ENCODE results near the gene BMP8B. TPM values are rescaled to one million over a fixed set of nuclear protein-coding genes. Genes with fewer than 3 reads are reported as not detected.

The BMP8B gene
- polyA plus RNA-seq, 1 of the 3 experiments (the other 2 are of a cell fraction): 0.07 TPM

DNA sequence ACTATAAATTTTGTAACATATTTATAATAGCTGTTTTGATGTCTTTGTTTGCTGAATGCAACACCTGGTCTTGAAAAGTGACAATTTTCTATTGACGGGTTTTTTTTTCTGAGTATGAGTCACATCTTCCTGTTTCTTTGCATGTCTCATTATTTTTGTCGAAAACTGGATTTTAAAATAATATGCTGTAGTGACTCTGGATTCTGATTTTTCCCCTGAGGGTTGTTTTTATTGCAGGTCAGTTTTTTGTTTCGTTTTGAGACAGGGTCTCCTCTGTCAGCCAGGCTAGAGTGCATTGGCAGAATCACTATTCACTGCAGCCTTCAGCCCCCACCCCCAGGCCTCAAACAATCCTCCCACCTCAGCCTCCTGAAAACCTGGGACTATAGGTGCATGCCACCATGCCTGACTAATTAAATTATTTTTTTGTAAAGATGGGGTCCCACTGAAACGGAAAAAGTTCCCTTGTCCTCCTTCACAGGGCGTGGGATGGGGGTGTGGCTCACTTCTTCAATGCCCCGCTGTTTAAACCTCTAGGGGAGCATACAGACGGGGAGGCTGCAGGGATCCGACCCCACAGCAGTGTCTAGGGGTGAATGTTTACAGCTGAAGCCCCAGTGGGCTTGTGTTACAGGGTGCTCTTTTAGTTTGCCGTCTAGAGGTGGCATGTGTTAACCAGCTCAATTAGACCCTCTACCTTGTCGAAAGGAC lies 61.3 kb downstream of the BMP8B start:
- Histone ChIP-seq H3K79me2 (ENCODE audit: insufficient read depth) (no peaks in the 10 kb centered on the region), H3K4me2 (no peak overlapping the region), H3K4me3 (ENCODE audit: low read depth in 2 of 2, low read length in 1 of 2) (no peak overlapping the region), H3K27ac (ENCODE audit: low read depth in 2 of 2, low read length in 1 of 2) (no peak overlapping the region), H2AFZ (ENCODE audit: low read depth) (no peak overlapping the region), H3K9ac (no peak overlapping the region), H3K36me3 (replicated peaks in 1 of 2; ENCODE audit: control insufficient read depth in 1 of 2, insufficient read depth in 2 of 2, low read length in 1 of 2) (no peaks in the 10 kb centered on the region), H4K20me1 (ENCODE audit: insufficient read depth) (no peaks in the 10 kb centered on the region), H3K9me3 (no peaks in the 10 kb centered on the region), H3F3A (replicated peaks; ENCODE audit: insufficient read depth) (no peaks in the 10 kb centered on the region), H3K27me3 (ENCODE audit: insufficient read depth) (peaks cover 12% of the 10 kb centered on the region; the same call in 1 of the 2 replicates), H3K4me1 (ENCODE audit: control insufficient read depth in 1 of 2, insufficient read depth in 2 of 2, low read depth in 1 of 2, low read length in 1 of 2) (no peaks in the 10 kb centered on the region), H3K9me2 (no peaks in the 10 kb centered on the region)
- TF ChIP-seq ELF1 (IDR thresholded peaks at IDR 0.05): no peak
- no peak for TF ChIP-seq NRF1 (IDR thresholded peaks at IDR 0.05; ENCODE audit: low read depth, low read length)
- TF ChIP-seq, protein P1, sequence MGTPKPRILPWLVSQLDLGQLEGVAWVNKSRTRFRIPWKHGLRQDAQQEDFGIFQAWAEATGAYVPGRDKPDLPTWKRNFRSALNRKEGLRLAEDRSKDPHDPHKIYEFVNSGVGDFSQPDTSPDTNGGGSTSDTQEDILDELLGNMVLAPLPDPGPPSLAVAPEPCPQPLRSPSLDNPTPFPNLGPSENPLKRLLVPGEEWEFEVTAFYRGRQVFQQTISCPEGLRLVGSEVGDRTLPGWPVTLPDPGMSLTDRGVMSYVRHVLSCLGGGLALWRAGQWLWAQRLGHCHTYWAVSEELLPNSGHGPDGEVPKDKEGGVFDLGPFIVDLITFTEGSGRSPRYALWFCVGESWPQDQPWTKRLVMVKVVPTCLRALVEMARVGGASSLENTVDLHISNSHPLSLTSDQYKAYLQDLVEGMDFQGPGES (IDR thresholded peaks at IDR 0.05; ENCODE audit: low read depth, low read length): no peak
- TF ChIP-seq, protein P2, sequence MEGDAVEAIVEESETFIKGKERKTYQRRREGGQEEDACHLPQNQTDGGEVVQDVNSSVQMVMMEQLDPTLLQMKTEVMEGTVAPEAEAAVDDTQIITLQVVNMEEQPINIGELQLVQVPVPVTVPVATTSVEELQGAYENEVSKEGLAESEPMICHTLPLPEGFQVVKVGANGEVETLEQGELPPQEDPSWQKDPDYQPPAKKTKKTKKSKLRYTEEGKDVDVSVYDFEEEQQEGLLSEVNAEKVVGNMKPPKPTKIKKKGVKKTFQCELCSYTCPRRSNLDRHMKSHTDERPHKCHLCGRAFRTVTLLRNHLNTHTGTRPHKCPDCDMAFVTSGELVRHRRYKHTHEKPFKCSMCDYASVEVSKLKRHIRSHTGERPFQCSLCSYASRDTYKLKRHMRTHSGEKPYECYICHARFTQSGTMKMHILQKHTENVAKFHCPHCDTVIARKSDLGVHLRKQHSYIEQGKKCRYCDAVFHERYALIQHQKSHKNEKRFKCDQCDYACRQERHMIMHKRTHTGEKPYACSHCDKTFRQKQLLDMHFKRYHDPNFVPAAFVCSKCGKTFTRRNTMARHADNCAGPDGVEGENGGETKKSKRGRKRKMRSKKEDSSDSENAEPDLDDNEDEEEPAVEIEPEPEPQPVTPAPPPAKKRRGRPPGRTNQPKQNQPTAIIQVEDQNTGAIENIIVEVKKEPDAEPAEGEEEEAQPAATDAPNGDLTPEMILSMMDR (IDR thresholded peaks at IDR 0.05): no peak
- TF ChIP-seq MEF2A (IDR thresholded peaks at IDR 0.05; ENCODE audit: borderline replicate concordance, low read depth): no peak
- TF ChIP-seq POLR2AphosphoS5 (IDR thresholded peaks at IDR 0.05; ENCODE audit: low read depth, low read length): no peak
- TF ChIP-seq, protein P3, sequence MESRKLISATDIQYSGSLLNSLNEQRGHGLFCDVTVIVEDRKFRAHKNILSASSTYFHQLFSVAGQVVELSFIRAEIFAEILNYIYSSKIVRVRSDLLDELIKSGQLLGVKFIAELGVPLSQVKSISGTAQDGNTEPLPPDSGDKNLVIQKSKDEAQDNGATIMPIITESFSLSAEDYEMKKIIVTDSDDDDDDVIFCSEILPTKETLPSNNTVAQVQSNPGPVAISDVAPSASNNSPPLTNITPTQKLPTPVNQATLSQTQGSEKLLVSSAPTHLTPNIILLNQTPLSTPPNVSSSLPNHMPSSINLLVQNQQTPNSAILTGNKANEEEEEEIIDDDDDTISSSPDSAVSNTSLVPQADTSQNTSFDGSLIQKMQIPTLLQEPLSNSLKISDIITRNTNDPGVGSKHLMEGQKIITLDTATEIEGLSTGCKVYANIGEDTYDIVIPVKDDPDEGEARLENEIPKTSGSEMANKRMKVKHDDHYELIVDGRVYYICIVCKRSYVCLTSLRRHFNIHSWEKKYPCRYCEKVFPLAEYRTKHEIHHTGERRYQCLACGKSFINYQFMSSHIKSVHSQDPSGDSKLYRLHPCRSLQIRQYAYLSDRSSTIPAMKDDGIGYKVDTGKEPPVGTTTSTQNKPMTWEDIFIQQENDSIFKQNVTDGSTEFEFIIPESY (IDR thresholded peaks at IDR 0.05; ENCODE audit: borderline replicate concordance, low read depth): no peak
- TF ChIP-seq, protein P4, sequence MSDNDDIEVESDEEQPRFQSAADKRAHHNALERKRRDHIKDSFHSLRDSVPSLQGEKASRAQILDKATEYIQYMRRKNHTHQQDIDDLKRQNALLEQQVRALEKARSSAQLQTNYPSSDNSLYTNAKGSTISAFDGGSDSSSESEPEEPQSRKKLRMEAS (IDR thresholded peaks at IDR 0.05; ENCODE audit: low read depth): no peak
- TF ChIP-seq EZH2phosphoT487 (IDR thresholded peaks at IDR 0.05; ENCODE audit: borderline replicate concordance, low read depth): no peak
- TF ChIP-seq FOXM1 (IDR thresholded peaks at IDR 0.05; ENCODE audit: low read depth): no peak
- TF ChIP-seq GABPA (IDR thresholded peaks at IDR 0.05; ENCODE audit: low read depth): no peak
- TF ChIP-seq, protein P5, sequence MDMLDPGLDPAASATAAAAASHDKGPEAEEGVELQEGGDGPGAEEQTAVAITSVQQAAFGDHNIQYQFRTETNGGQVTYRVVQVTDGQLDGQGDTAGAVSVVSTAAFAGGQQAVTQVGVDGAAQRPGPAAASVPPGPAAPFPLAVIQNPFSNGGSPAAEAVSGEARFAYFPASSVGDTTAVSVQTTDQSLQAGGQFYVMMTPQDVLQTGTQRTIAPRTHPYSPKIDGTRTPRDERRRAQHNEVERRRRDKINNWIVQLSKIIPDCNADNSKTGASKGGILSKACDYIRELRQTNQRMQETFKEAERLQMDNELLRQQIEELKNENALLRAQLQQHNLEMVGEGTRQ (IDR thresholded peaks at IDR 0.05; ENCODE audit: borderline replicate concordance, low read depth, low read length): no peak
- TF ChIP-seq FOXJ3 (CRISPR knock-in tag; IDR thresholded peaks at IDR 0.05): no peak
- TF ChIP-seq, protein P6, sequence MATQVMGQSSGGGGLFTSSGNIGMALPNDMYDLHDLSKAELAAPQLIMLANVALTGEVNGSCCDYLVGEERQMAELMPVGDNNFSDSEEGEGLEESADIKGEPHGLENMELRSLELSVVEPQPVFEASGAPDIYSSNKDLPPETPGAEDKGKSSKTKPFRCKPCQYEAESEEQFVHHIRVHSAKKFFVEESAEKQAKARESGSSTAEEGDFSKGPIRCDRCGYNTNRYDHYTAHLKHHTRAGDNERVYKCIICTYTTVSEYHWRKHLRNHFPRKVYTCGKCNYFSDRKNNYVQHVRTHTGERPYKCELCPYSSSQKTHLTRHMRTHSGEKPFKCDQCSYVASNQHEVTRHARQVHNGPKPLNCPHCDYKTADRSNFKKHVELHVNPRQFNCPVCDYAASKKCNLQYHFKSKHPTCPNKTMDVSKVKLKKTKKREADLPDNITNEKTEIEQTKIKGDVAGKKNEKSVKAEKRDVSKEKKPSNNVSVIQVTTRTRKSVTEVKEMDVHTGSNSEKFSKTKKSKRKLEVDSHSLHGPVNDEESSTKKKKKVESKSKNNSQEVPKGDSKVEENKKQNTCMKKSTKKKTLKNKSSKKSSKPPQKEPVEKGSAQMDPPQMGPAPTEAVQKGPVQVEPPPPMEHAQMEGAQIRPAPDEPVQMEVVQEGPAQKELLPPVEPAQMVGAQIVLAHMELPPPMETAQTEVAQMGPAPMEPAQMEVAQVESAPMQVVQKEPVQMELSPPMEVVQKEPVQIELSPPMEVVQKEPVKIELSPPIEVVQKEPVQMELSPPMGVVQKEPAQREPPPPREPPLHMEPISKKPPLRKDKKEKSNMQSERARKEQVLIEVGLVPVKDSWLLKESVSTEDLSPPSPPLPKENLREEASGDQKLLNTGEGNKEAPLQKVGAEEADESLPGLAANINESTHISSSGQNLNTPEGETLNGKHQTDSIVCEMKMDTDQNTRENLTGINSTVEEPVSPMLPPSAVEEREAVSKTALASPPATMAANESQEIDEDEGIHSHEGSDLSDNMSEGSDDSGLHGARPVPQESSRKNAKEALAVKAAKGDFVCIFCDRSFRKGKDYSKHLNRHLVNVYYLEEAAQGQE (IDR thresholded peaks at IDR 0.05; ENCODE audit: low read depth, low read length): no peak
- no peak for TF ChIP-seq YY1 (IDR thresholded peaks at IDR 0.05; ENCODE audit: low read depth)
- TF ChIP-seq NFIC (IDR thresholded peaks at IDR 0.05; ENCODE audit: borderline replicate concordance): no peak
- no peak for TF ChIP-seq RCOR1 (IDR thresholded peaks at IDR 0.05; ENCODE audit: low read length)
- no peak for TF ChIP-seq TEAD4 (IDR thresholded peaks at IDR 0.05; ENCODE audit: borderline replicate concordance, insufficient read depth)
- TF ChIP-seq, protein P7, sequence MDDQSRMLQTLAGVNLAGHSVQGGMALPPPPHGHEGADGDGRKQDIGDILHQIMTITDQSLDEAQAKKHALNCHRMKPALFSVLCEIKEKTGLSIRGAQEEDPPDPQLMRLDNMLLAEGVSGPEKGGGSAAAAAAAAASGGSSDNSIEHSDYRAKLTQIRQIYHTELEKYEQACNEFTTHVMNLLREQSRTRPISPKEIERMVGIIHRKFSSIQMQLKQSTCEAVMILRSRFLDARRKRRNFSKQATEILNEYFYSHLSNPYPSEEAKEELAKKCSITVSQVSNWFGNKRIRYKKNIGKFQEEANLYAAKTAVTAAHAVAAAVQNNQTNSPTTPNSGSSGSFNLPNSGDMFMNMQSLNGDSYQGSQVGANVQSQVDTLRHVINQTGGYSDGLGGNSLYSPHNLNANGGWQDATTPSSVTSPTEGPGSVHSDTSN (IDR thresholded peaks at IDR 0.05): no peak
- POLR2A ChIA-PET: no interaction called here
- WGBS (ENCODE audit: low lambda C conversion rate): 62% methylated on average over 10 of the region's 10 CpGs
- no peak for DNase-seq
- CTCF ChIA-PET: interaction anchor here (0.6 to 2.0 kb wide), 3 partner anchors 26 to 191 kb away, joined by 3 to 6 read pairs (median 3); no protein-coding TSS in a partner anchor
